ENCODE results near the gene RMRP.

DNA sequence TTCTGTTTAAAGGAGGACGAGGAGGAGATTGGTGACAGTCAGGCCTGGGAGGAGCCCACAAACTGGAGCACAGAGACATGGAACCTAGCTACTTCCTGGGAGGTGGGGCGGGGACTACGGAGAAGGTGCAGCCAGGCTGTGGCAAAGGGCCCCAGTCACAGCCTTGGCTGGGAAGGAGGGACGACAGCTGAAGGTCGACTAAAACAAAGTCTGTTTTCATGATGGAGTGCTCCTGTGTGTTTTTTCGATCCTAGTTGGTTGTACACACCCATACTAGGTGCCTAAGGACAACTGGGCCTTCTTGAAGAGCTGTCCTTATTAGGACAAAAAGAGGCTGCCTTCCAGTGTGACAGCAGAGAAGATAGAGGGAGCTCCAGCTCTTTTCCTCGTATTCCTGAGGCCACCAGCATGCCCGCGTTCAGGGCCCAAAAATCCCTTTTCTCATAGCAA lies 3.2 kb upstream of the RMRP start:
- no peak for TF ChIP-seq EZH2 (IDR thresholded peaks at IDR 0.05)
- no peak for TF ChIP-seq POLR2AphosphoS5 (IDR thresholded peaks at IDR 0.05; ENCODE audit: borderline replicate concordance, low read depth, low read length)
- TF ChIP-seq FOXP2 (optimal IDR thresholded peaks at IDR 0.05; ENCODE audit: control extremely low read depth, extremely low read length, insufficient read depth): no peak

Measured in SK-N-MC (cell line).